Fibroblast of skin of abdomen (primary cell): ENCODE measurements around the gene UCK2.

Source experiments
- DNase-seq: peaks from one replicate; pipeline ENCODE4 v3.0.0-alpha.2; 2013

The UCK2 gene

DNA sequence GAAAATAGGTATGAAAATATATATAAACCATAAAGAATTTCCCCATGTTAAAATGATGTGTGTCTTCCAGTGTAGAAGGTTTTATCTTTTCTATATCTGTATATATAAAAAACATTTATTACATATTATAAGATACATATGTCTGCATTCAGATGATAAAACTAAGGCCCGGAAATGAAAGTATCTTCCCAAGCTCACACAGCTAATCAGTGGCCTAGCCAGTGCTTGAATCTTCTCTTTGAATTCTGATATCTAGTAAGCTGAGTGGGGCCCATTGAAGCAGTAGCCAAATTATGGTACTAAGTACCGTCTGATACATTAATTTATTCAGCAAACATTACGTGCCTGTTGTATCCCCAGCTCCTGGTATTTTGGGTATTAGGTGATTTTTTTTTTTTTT, 28.6 kb downstream of the UCK2 start:
- no peak for DNase-seq

DNA sequence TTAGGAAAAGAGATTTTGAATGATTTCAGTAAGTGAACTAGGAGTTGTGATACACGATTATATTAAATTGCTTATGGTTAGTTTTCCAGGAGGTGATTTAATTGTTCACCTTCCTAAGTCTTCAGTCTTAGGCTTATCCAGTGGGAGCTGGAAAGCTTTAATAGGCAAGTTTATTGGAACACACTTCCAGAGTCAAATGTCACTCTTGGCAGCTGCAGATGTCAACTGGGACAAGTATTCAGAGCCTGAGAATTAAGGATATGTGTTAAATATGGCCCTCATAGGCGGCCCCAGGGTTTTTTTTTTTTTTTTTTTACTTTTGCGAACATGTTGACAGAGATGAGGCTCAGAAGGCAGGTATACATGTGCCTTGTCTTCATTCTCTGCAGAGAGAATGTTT, 29.2 kb downstream of the UCK2 start:
- no peak for DNase-seq

DNA sequence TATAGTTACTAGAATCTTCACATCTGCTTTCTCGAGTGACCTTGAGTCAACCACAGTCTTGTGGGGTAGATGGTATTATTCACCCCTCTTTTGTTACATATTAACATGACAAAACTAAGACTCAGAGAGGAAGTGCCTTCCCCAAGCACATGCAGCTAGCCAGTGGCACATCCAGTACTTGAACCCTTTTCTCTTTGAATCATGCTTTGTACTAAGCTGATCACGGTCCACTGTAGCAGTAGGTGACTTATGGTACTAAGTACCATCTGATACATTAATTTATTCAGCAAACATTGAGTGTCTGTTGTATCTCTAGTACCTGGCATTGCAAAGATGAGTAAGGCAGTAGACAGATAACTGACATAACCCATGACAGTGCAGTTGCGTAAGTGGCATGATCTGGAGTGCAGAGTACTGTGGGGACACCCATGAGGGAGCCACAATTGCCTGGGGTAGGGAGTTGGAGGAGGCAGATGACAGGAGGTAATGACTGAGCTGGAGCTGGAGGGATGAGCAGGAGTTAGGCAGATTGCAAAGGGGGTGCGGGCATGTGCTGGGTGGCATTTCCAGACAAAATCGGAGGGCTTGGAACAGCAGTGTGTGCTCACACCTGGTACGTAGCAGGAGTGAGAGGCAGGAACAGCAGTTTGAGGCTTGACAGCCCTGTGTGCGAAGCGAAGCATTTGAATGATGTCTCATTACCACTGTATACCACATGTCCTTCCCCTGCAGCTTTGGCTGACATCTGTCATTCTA, 29.8 kb downstream of the UCK2 start:
- DNase-seq = peak; percentile 44

DNA sequence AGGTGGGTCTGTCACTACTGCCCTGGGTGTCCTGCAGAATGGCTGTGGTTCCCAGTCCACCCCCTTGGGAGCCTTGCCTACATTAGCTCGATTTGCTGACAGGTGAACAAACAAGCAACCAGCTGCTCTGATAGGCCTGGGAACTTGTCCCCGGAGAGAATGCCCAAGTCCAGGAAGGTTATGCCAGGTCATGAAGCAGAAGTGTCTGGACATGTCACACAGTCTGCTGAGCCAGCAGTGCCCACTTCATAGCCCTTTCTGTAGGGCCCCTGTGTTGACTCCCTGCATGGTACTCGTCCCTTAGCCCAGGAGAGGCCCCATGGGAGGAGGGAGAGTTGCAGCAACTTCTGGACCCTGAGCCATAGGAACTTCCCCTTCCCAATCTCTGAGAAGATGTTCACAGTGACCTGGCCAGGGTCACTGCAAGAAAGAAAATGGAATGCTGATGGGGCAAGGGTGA, 31.0 kb downstream of the UCK2 start:
- DNase-seq = no peak

DNA sequence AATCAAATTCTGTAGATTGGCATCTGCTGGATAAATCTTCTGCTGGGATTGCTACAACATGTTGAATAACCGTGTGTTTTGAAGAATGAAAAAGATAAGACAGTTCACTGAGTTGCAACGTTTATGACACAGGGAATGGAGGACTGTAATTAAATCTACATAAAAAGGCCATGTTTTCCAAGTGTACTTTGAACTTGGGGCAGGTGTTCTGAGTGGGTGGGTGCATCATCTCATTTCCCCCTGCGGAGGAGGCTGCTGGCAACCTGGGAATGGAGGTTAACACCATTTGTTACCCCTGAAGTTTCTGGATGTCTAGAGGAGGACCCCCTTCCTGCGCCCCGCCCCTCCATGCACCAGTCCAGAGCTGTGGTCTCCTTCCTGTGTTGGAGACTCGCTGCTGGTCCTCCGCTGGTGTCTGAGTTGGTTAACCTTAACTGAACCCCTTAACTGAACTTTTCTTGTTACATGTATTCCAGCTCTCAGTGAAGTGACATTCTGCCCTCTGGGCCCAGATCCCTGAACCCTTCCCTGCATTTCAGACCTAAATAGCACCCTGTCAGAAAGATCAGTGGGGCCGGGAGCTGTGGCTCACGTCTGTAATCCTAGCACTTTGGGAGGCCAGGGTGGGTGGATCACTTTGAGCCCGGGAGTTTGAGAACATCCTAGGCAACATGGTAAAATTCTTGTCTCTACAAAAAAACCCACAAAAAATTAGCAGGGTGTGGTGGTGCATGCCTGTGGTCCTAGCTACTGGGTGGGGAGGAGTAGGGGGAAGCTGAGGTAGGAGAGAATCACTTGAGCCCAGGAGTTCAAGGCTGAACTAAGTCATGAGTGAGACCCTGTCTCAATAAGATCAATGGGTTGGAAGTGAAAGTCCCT, 31.8 kb downstream of the UCK2 start:
- no peak for DNase-seq

DNA sequence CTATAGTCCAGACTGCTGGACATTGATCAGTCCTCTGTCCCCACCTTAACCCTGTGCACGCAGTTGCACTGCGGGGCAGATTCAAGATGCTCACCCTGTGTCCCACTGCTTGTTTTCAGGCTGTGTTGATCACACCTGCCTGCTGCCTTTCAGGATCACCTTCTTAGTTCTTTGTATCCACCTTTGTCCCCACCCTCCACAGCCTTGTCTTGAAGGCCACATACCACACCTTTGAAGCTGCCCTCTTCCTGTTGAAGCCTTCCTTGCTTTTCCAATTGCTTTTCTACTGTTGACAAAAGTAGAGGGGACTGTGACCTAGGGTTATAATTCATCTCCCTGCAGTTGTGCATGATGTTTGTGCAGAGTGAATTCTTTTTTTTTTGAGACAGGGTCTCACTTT, 32.7 kb downstream of the UCK2 start:
- no peak for DNase-seq

DNA sequence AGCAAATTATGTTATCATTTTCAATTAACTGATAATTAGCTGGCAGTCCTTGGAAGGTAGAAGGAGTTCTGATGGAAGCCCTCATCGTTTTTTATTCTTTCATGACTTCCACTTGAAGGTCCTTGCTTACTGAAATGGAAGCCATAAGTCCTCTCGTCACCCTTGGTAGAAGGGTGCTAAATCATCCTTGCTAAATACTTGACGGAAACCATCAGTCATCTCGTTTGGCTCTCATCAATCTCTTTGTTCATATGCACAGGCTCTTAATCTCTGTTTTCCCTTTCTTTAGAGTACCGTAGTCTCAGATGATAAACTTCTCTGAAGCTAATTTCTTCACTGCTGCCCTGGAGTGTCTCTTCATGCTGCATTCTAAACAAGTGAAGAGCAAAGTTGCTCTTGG, 34.5 kb downstream of the UCK2 start:
- no peak for DNase-seq

DNA sequence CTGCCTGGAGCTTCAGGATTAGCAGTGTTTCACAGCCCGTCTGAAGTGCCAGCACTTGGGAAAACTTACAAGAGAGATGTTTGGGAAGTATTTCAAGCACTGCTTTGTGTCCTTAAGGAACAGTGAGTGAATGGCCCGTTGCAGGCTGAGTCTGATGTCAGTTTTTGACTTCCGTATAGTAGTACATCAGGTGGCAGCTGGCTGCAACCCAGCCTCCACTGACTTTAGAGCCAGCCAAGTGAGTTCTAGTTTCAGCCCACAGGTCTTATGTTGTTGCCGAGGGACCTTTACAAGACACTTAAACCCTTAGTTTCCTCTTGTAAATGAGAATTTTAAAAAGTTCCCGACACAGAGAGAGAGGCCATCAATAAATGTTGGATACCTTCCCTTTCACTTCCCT, 35.0 kb downstream of the UCK2 start:
- DNase-seq = no peak

DNA sequence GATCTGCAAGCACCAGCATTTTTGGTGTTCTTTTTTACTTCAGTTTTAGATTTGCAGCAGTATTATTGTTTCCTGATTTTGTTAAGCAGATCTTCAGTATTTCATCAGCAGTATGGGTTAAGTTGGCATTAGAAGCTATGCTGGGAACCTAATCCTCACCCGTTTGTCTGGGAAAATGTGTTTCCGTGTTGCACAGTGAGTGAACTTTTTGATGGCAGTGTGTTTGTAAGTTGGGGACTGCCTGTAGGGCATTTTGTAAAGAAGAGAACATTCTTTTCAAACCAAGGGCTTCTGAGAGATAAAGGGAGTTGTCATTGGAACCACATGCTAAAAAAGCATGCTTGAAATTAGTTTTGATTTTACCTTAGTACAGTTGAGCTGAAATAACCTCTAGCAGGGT, 35.9 kb downstream of the UCK2 start:
- DNase-seq = no peak

DNA sequence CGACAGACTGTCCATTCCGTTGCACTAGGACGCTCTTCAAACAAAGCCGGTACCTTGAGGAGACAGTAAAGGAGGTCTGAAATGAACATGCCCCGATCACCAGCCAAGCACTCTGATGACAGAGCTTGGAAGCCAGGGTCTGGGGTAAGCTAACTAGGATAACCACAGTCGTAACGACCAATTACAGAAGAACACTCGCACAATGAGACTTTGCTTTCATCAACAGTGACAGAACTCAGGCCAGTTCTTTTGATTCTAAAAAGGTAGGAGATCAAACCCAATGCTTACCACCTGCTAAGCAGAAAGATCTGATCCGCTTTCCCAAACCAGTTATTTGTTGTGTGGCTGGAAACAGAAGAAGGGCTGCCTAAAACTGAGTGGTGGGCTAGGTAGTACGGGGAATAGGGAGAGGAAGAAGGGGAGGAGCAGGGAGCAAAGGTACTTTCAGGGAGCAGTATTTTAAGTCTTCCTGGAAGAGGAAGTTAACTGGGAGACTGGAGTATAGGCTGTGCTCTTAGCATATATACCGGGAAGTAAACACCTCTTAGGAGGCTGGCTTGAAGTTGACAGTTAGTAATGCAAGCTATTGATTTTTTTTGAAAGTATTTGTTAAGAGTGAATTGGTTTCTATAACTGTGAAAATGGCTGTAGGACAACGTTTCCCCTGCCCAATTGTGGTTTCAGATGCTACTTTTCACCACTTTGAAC, 38.4 kb downstream of the UCK2 start:
- no peak for DNase-seq

DNA sequence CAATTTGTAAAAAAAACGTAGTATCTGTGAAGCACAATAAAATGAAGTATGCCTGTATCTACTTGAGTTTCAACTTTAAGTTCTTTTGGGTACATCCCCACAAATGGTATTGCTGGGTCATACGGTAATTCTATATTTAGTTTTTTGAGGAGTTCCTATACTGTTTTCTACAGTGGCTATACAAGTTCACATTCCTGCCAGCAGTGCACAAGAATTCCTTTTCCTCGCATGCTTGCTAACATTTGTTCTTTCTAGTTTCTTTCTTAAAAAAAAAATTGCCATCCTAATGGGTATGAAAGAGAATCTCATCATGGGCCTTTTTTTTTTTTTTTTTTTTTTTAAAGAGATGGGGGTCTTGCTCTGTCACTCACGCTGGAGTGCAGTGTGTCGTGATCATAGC, 41.9 kb downstream of the UCK2 start:
- no peak for DNase-seq

DNA sequence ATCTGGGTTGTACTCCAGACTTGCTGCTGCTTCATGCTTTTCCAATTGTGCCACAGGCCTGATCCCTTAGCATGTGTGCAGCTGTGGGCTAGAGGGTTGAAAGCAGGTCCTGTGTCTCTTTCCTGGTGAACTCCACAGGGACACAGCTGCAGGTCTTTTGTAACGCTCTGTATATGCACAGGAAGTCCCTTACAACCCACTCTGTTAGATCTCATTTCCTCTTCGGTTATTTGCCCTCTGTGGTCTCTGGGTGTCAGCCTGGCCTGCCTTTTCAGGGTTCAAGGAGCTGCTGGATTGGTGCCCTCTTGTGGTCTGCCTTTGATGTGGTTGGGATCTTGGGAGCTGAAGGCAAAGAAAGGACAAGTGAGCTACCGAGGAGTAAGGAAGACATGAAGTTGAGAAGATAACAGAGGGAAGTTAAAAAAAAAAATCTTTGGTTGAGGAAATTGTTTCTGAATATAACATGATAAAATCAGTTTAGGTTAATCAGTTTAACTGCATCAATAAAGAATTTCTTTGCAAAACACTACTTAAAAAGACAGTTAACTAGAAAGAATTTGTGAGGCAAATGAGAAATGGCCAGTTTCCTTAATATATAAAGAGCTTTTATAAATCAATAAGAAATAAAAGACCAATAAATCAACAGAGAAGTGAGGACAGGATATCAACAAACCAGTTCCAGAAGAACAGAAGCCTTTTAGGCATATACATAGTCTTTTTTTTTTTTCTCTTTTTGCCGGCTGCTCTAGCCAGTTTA, 44.1 kb downstream of the UCK2 start:
- peak; percentile 36 for DNase-seq

DNA sequence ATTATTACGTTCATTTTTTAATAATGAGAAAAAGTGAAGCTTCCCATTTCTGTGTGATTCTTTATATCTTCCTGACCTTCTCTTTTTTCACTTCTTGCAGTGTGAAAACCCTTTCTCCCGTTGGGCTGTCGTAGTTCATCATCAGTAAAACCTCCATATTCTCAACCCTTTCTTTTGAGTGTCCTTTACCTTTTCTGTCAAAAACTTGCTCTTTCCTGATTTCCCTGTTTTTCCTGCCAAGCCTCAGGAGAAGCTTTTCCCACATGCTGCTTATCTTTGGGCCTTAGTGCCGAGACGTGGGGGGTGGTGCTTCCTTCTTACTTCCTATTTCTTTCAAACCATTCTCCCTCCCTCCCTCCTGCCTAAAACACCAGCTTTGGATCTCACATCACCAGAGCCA, 46.1 kb downstream of the UCK2 start:
- no peak for DNase-seq

DNA sequence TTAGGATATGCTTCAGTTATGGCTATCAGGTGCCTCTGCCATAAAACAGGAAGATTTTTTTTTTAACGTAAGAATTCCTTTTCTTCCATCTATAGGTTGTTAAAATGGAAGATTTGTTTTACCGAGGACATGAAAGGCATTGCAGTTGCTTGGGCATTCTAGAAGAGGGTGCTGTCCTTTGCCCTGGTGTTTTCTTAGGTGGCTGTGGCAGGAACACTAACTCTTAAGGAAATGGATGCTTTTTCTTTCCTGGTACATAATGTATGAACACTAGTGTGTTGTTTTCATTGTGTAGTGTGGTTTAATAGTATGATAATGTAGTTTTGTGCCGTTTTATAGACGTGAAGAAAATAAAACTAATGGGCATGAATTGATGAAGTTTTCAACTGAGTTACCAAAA, 47.2 kb downstream of the UCK2 start:
- DNase-seq = no peak

DNA sequence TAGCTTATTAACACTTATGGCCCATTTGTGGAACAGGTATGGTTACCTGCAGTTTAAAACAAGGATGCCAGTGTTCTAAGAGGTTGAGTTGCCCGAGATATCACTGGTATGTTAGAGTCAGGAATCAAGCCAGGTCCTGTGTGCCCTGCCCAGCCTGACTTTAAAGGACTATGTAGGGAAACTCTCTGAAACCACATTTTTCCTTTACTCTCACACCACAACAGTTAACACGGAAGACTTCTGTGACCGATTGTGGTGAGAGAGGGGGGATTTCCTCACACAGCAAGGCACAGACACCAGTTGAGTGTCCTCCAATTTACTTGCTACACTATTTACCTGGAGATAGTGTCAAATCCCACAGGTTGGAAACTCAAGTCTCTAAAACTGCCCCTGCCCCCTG, 47.8 kb downstream of the UCK2 start:
- DNase-seq = no peak

DNA sequence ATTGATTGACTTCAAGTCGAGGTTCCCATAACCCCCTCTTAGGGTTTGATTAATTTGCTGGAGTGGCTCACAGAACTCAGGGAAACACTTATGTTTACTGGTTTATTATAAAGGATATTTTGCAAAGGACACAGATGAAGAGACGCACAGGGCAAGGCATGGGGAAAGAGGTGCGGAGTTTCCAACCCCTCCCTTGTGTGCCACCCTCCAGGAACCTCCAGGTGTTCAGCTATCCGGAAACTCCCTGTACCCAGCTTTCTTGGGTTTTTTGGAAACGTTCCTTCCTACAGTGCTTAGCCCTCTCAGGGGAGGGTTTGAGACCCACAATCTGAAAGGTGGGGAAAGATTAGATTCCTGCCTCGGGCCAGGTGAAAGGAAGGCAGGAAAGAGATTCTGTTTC, 48.2 kb downstream of the UCK2 start:
- no peak for DNase-seq

DNA sequence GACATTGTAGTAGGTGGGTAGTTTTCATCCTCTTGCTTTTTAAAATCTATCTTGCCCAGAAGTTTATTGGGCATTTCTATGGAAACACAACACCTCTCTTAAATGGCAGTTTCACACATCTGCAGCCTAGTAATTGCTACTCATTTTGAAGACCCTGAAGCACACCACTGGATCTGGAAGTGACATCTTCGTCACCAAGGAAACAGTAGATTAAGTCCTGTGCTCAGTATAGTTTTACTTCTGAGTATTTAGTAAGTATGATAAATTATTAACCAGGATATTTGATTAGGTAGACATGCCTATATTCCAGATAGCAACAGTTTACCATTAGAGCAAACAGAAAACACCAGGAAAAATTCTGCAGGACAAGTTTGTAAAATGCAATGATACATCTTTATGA, 48.7 kb downstream of the UCK2 start:
- no peak for DNase-seq

DNA sequence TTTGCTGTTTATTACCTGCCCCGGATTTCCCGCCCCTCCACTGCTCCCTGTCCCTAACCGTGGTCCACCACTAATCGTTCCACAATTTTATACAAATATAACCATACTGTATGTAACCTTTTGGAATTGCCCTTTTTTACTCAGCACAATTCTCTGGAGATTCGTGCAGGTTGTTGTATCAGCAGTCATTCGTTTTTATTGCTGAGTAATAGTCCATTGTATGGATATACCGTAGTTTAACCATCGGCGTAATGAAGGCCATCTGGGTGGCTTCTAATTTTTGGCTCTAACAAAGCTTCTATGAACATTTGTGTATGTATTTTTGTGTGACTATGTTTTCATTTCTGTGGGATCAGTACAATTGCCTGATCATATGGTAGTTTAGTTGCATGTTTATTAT, 50.0 kb downstream of the UCK2 start:
- DNase-seq = no peak

DNA sequence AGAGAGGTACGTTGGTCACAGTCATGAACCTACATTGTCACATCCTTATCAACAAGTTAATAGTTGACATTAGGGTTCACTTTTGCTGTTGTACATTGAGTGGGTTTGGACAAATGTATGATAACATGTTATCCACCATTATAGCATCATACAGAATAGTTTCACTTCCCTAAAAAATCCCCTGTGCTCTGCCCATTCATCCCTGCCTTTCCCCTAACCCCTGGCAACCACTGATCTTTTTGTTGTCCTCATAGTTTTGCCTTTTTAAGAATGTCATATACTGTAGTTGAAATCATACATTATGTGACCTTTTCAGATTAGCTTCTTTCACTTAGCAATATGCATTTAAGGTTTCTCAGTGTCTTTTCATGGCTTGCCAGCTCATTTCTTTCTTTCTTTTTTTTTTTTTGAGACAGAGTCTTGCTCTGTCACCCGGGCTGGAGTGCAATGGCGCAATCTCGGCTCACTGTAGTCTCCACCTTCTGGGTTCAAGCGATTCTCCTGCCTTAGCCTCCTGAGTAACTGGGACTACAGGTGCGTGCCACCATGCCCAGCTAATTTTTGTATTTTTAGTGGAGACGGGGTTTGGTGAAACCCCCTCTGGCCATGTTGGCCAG, 50.6 kb downstream of the UCK2 start:
- DNase-seq = no peak

DNA sequence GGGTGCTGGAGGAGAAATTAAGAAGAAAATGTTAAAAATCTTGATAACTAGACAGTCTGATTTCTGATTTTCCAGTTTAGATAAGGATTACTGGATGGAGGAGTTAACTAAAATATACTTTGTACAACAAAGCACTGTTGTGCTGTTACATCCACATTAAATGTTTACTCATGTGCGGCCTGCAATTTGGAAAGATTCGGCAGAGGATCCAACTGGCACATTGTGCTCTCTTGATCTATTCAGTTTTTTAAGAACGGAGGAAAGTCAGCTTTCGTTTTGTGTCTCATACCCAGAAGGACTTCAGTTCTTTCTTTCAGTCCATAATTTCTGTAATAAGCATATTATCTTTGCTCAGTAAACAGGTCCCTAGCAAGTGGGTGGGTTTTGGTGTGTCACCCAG, 52.5 kb downstream of the UCK2 start:
- DNase-seq = no peak

DNA sequence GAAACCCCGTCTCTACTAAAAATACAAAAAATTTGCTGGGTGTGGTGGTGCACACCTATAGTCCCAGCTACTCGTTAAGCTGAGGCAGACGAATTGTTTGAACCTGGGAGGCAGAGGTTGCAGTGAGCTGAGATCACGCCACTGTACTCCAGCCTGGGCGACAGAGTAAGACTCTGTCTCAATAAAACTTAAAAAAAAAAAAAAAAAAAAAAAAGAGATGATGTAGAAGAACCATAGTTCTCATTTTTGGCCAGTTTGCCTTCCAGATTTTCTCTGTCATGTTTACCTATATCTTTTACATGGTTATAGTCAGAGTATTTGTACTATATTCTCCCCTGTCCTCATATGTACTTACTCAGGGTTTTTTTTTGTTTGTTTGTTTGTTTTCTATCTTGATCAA, 53.6 kb downstream of the UCK2 start:
- no peak for DNase-seq

DNA sequence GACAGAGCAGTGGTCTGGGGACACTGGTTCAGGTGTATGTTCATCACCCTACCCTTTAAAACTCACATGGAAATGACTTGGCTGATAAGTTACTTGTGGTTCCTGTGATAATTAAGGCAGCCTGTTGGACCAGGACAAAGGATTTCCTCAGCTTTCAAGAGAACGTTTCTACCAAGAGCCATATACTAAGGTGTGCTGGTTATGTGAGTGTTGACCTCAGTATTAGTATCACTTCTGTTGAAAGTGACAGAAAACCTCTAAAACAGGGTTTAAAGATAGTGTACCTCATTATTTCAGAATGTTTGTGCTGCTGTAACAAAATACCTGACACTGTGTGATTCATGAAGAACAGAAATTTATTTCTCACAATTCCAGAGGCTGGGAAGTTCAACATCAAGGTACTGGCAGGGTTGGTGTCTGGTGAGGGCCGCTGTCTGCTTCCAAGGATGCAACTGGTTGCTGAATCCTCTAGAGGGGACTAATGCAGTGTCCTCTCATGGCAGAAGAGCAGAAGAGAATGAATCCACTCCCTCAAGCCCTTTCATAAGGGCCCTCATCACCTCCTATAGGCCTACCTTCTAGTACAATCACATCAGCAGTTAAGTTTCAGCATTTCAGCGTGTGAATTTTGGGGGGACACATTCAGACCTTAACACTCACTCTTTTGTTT, 54.9 kb downstream of the UCK2 start:
- no peak for DNase-seq
